Erythroblast (primary cell): ENCODE data around the gene CUX1.

Experiments
- GATA1 ChIP-seq: IDR thresholded peaks from 2 replicates; pipeline ENCODE4 v1.6.1; 2011; ENCODE audit warnings: low read depth, mild to moderate bottlenecking, control low read depth, low read length, moderate library complexity
- POLR2A ChIP-seq: IDR thresholded peaks from 2 replicates; pipeline ENCODE4 v1.6.1; 2011; ENCODE audit warnings: mild to moderate bottlenecking, low read length

DNA sequence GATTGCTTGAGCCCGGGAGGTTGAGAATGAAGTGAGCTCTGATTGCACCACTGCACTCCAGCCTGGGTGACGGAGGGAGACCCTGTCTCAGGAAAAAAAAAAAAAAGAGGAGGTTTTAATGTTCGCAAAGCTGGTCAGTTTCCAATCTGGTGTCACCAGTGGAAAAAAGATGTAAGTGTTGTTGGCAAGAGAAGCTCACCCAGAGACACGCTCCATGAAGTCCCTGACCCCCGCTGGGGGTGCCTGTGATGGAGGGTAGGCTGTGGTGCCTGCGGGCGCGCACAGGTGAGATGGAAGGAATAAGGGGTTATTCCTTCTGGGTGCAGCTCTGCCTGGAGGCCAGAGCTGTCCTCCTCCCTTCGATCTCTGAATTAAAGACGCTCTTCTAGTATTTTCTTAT, 122.7 kb downstream of the CUX1 start:
- TF ChIP-seq POLR2A (no peak), GATA1 (no peak)
